OCI-LY7 (cell line): ENCODE measurements around the gene TMEM258.
A peak's percentile ranks its signal among the peaks of the same experiment; 100 is the strongest.

Experiments
- CTCF ChIP-seq: fragments of 200-600 bp; sonication (generic); conservative IDR thresholded peaks from 2 replicates; pipeline ENCODE4 v1.5.1; 2014; ENCODE audit warnings: mild to moderate bottlenecking, antibody characterized with exemption, low read length, moderate library complexity, mixed read lengths
- EZH2phosphoT487 ChIP-seq: fragments of 200-600 bp; sonication (generic); IDR thresholded peaks from 2 replicates; pipeline ENCODE4 v1.6.1; 2018; ENCODE audit warnings: low read depth, borderline replicate concordance, mild to moderate bottlenecking, mixed run types, antibody characterized with exemption, low read length, moderate library complexity, mixed read lengths

- TF ChIP-seq CTCF, result peak; percentile 90
- no peak for TF ChIP-seq EZH2phosphoT487
These were observed 45.0 kb downstream of the TMEM258 start for GRCh38 chr11:61747192-61747966.
